Osteoblast (primary cell): ENCODE measurements around the gene E2F7. TPM values are rescaled to one million over a fixed set of nuclear protein-coding genes. Genes with fewer than 3 reads are reported as not detected.
"Not testable (repeated sequence)": the region's sequence is repeated elsewhere in the genome, so short reads cannot be mapped to it uniquely, and the experiment has no call there.

Experiments
- DNase-seq: peaks from one replicate; pipeline ENCODE4 v3.0.0; 2011; ENCODE audit warnings: low spot score, mixed read lengths; ENCODE audit not compliant: insufficient read length; ENCODE audit errors: missing footprints
- H2AFZ ChIP-seq: 2 replicates; pipeline ENCODE4 v1.6.0; 2011; ENCODE audit warnings: mild to moderate bottlenecking, low read length
- H3K27ac ChIP-seq: 2 replicates; pipeline ENCODE4 v1.5.1; 2011; ENCODE audit warnings: mild to moderate bottlenecking, low read depth, low read length, moderate library complexity
- H3K27me3 ChIP-seq: 2 replicates; pipeline ENCODE4 v1.6.0; 2012; ENCODE audit warnings: mild to moderate bottlenecking, control low read depth, inconsistent platforms, low read length, moderate library complexity; ENCODE audit not compliant: insufficient read depth
- H3K36me3 ChIP-seq: 2 replicates; pipeline ENCODE4 v1.5.1; 2011; ENCODE audit warnings: mild to moderate bottlenecking, low read length, control low read depth, moderate library complexity; ENCODE audit not compliant: insufficient read depth
- H3K4me1 ChIP-seq: 2 replicates; pipeline ENCODE4 v1.5.1; 2011; ENCODE audit warnings: mild to moderate bottlenecking, low read length, control low read depth, moderate library complexity; ENCODE audit not compliant: insufficient read depth
- H3K4me2 ChIP-seq: 2 replicates; pipeline ENCODE4 v1.6.0; 2011; ENCODE audit warnings: mild to moderate bottlenecking, low read length; ENCODE audit not compliant: insufficient read depth
- H3K4me3 ChIP-seq: fragments of 200-600 bp; sonication (generic); 3 replicates; pipeline ENCODE4 v1.5.1; 2012; ENCODE audit warnings: mild to moderate bottlenecking, low read length, inconsistent platforms; ENCODE audit not compliant: insufficient read depth
- H3K79me2 ChIP-seq: 2 replicates; pipeline ENCODE4 v1.6.0; 2012; ENCODE audit warnings: mild to moderate bottlenecking, low read length, control low read depth, inconsistent platforms; ENCODE audit not compliant: insufficient read depth
- H3K9me3 ChIP-seq: 2 replicates; pipeline ENCODE4 v1.5.1; 2011; ENCODE audit warnings: low read depth, low read length, control low read depth
- H4K20me1 ChIP-seq: 2 replicates; pipeline ENCODE4 v1.6.0; 2012; ENCODE audit warnings: mild to moderate bottlenecking, low read length, control low read depth; ENCODE audit not compliant: insufficient read depth
- total RNA-seq: library from RNA; depleted of rRNA; stranded (reverse); fragments of >200 nt; gene quantifications from 2 replicates; pipeline ENCODE4 v1.2.3, GENCODE V29; 2012
- TF ChIP-seq, protein P1 (sequence below): IDR thresholded peaks from 2 replicates; pipeline ENCODE4 v1.5.1; 2011; ENCODE audit warnings: mild to moderate bottlenecking, low read depth, low read length, moderate library complexity; ENCODE audit errors: extremely low read depth

The E2F7 gene
- total RNA-seq, 1 donor, result 13.4 TPM

DNA sequence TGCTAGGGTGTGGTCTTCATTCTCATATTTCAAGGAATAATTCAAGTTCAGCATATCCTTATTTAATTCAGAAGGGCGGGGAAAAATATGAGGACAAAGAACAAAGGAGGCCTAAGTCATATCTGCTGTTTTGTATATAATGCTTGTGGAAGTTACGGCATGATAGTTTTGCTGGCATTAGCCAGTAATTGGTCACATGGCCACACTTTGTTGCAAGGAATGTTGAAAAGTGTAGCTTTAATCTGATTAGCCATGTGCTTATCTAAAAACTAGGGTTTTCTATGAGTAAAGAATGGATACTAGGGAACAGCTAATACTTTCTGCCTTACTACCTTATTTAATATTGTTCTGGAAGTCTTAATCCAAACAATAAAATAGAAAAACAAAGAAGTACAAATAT lies 34.4 kb upstream of the E2F7 start:
- TF ChIP-seq, protein P1, sequence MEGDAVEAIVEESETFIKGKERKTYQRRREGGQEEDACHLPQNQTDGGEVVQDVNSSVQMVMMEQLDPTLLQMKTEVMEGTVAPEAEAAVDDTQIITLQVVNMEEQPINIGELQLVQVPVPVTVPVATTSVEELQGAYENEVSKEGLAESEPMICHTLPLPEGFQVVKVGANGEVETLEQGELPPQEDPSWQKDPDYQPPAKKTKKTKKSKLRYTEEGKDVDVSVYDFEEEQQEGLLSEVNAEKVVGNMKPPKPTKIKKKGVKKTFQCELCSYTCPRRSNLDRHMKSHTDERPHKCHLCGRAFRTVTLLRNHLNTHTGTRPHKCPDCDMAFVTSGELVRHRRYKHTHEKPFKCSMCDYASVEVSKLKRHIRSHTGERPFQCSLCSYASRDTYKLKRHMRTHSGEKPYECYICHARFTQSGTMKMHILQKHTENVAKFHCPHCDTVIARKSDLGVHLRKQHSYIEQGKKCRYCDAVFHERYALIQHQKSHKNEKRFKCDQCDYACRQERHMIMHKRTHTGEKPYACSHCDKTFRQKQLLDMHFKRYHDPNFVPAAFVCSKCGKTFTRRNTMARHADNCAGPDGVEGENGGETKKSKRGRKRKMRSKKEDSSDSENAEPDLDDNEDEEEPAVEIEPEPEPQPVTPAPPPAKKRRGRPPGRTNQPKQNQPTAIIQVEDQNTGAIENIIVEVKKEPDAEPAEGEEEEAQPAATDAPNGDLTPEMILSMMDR, result no peak
- H3K9me3 ChIP-seq, result no peaks in the 10 kb centered on the region
- no peak for DNase-seq
- H3K79me2 ChIP-seq, result no peaks in the 10 kb centered on the region
- no peaks in the 10 kb centered on the region for H3K36me3 ChIP-seq
- H3K4me3 ChIP-seq, result no peak overlapping the region
- H2AFZ ChIP-seq, result no peak overlapping the region
- H4K20me1 ChIP-seq, result no peaks in the 10 kb centered on the region
- no peak overlapping the region for H3K27ac ChIP-seq
- H3K27me3 ChIP-seq, result no peaks in the 10 kb centered on the region
- no peak overlapping the region for H3K4me2 ChIP-seq
- peaks cover 27% of the 10 kb centered on the region for H3K4me1 ChIP-seq

DNA sequence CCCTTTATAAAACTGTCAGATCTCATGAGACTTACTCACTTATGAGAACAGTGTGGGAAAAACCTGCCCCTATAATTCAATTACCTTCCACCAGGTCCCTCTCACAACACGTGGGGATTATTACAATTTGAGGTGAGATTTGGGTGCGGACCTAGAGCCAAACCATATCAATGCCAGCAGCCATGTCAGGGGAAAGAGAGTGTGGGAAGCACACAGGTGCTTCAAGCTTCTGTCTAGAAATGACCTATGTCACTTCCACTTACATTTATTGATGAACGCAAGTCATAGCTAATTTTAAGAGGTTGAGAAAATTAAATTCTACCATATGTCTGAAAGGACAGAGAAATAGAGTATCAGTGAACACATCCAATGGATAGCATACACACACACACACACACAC lies 32.5 kb upstream of the E2F7 start:
- Histone ChIP-seq H3K27me3 (no peaks in the 10 kb centered on the region), H4K20me1 (no peaks in the 10 kb centered on the region), H3K36me3 (no peaks in the 10 kb centered on the region), H3K4me2 (no peak overlapping the region), H2AFZ (no peak overlapping the region), H3K9me3 (no peaks in the 10 kb centered on the region), H3K79me2 (no peaks in the 10 kb centered on the region), H3K27ac (no peak overlapping the region), H3K4me1 (peaks cover 7% of the 10 kb centered on the region), H3K4me3 (no peak overlapping the region)
- DNase-seq, result no peak
- TF ChIP-seq, protein P1, result no peak

DNA sequence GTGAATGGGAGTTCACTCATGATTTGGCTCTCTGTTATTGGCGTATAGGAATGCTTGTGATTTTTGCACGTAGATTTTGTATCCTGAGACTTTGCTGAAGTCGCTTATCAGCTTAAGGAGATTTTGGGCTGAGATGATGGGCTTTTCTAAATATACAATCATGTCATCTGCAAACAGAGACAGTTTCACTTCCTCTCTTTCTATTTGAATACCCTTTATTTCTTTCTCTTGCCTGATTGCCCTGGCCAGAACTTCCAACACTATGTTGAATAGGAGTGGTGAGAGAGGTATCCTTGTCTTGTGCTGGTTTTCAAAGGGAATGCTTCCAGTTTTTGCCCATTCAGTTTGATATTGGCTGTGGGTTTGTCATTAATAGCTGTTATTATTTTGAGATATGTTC lies 26.9 kb upstream of the E2F7 start:
- not testable (repeated sequence) for H3K79me2 ChIP-seq, H3K4me3 ChIP-seq, H3K9me3 ChIP-seq, DNase-seq, H3K27me3 ChIP-seq, H2AFZ ChIP-seq, H3K4me2 ChIP-seq, H4K20me1 ChIP-seq, H3K4me1 ChIP-seq, H3K36me3 ChIP-seq, H3K27ac ChIP-seq

DNA sequence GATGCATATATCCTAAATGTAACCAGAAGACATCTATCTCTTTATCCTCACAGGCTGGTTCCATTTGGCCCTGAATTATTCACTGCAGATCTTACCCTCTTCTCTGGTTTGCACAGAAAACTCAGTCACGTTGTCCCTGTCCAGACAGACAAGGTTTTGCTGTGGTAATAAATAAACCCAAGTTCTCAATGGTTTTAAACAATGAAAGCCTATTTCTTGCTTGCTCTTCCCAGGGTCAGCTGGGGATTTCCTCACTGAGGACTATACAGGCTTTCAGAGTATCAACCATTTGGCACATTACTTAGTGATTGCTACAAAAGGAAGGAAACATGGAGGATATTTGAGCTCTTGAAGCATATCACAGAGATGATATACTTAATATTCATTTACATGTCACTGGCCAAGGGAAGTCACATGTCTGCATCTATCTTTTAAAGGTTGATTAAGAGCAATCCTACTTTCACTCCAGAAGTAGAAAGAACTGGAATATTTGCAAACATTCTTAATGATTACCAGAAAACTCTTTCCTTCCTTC lies 24.4 kb upstream of the E2F7 start:
- Histone ChIP-seq H3K27me3 (no peaks in the 10 kb centered on the region), H3K36me3 (no peaks in the 10 kb centered on the region), H2AFZ (no peak overlapping the region), H4K20me1 (no peaks in the 10 kb centered on the region), H3K79me2 (no peaks in the 10 kb centered on the region), H3K4me3 (no peak overlapping the region), H3K4me2 (no peak overlapping the region), H3K27ac (no peak overlapping the region), H3K4me1 (peaks cover 8% of the 10 kb centered on the region), H3K9me3 (no peaks in the 10 kb centered on the region)
- no peak for DNase-seq
- TF ChIP-seq, protein P1, result no peak
